NCI-H748 (cell line): Measurements from ENCODE around the gene PPP6R3.
"Not testable (repeated sequence)": the region's sequence is repeated elsewhere in the genome, so short reads cannot be mapped to it uniquely, and the experiment has no call there.

ENCODE experiments used
- DNase-seq: peaks from one replicate; lab custom pipeline; 2025; ENCODE audit not compliant: unreplicated experiment; lab: John Stamatoyannopoulos, UW

The PPP6R3 gene

DNA sequence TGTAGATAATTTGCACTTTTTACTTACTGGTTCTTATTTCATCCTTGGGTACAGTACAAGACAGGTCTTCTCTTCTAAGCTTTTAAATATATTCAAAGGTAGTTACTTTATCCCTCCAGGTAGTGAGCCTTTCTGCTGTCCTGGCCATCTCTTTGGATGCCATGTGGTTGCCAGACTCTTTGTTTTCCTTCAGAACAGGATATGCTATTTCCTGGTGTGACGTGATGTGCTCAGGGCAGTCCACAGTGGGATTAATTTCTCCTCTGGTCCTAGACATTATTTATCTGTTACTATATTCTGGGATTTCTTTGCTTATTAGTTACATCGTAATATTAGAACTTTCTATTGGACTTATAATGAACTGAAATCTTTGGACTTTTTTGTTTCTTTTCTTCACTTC, 63.7 kb downstream of the PPP6R3 start:
- no peak for DNase-seq

DNA sequence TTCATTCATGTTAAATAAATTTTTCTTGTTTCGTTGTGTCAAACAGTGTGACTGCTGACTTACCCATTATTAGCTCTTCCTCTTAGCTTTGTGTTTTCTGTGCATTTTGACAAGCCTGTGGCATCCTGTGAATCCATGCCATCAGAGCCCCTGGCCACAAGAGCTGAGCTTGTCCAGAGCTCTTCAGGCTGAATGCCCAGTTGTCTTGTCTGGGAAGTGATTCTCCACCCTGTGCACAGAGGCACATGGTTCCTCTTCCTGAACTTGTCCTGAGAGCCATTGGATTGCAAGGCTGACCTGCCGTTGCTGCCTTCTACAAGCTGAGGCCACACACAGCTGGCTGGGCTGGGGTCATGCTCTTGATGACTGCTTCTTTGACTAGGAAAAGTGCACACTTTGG, 64.1 kb downstream of the PPP6R3 start:
- DNase-seq, result no peak

DNA sequence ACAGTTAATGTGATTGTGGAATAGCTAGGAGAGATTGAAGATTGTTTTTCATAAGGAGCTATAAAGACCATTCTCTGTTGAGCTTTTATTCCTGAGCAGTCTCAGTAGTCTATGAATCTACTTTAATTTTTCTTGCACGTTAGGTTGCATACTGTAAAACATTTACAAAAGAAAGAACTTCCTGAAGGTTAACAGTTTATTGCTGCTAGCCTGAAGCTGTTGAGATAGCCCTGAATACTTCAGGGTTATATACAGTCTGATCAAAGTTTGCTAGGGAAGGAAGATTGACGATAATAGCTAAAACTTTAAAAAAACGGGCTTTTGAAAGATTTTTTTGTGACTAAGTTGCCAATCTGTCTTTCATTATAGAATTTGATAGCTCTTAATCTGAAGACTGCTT, 64.8 kb downstream of the PPP6R3 start:
- DNase-seq, result no peak

DNA sequence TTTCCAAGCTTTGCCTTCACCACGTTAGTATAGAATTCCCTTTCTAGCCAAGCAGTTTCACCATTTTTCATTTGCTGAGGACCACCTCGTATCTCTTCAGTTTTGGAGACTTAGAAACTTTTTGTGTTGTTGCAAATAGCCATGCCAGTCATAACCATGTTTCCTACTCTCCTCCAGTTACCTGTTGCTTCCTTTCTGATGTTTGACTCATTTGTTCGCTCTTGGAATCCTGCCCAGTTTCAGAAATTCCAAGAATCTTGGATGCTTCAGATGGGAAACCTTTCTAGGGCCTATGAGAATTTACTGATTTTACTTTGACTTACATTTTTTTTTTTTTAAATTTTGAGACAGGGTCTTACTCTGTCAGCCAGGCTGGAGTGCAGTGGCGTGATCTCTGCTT, 65.4 kb downstream of the PPP6R3 start:
- DNase-seq, result no peak

DNA sequence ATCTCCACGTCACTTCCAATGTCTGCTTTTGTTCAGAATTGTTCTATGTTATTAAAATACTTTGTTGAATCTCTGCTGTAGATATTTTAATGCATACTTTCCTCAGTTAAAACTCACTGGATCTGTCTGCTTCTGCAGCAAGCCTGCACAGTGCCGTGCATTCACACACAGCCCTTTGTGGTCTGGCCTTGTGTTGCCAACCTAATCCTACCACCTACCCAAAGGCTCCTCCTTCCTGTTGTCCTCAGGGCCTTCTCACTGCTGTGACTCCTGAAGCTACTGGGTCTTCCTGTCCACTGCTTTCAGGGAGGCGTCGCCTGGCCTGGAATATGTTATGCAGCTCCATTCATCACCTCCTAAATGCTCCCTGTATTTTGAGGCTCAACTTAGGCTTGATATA, 67.0 kb downstream of the PPP6R3 start:
- DNase-seq, result no peak

DNA sequence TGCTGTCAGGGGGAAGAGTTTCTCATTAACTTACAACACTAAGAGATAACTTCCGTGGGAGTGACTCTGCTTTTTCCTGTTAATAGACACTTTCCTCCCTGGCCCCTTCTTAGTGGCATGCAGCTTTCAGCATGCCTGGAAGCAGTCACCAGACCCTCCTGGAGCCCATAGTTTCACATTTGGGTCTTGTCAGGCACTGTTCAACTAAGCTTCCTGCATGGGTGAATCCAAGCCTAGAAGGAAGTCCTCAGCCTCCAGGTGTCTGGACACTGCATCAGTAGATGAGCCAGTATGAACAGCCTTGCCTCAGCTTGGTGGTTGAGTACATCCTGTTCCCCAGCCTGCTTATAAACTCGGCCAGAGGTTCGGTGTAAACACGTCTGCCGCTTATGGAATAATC, 68.1 kb downstream of the PPP6R3 start:
- no peak for DNase-seq

DNA sequence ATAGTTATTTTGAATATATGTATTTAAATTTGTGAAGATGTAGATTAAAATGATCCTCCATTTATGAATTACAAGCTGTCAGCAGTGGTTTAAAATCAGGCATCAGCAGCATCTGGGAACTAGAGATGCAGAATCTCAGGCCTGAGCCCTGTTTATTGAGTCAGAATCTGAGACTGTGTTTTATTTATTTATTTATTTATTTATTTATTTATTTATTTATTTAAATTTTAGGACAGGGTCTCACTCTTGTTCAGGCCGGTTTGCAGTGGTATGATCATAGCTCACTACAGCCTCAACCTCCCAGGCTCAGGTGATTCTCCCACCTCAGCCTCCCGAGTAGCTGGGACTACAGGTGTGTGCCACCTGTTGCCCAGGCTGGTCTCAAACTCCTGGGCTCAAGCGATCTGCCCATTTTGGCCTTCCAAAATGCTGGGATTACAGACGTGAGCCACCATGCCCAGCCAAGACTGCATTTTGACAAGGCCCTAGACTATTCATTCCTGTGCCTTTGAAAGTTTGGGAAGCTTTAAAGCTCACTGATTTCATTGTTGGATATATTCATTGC, 70.7 kb downstream of the PPP6R3 start:
- DNase-seq, result no peak

DNA sequence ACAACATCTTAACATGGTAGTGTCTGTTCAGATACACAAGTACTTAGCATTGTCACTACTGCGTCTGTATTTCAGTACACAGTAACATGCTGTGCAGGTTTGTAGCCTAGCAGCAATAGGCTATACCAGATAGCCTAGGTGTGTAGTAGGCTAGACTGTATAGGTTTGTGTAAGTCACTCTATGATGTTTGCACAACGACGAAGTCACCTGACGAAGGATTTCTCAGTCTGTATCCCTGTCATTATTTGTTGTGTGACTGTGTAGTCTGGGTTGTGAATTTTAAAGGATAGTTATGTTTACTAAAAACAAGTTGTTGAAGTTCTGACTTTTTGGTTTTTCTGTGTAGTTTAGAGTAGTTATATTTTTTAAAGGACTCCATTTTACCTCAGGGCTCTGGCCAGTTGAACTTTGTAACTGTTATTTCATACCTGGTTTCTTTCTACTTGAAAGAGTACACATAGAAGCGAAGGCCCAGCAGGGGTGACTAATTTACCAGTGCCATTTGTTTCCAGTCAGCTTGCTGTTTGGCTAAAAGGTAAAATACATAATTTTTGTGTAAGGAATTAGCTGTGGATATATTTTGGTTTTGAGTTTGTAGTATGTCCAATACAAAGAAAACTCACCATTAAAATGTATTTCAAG, 72.3 kb downstream of the PPP6R3 start:
- no peak for DNase-seq

DNA sequence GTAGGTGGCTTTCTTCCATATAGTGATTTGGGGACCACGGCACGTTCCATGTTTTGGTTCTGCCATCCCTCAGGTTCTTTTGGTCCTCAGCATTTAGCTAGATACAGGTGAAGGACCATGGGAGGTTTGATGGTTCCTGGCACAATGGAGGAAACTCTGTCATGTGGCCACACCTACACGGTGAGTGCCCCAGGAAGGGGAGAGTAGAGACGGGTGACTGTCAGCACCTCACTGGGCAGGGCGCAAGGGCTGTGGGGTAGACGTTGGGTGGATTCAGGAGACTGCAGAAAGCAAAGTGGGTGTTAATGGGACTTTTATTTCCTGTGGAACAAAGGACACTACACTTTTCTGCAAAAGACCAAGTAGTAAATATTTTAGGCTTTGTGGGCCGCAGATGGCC, 73.4 kb downstream of the PPP6R3 start:
- no peak for DNase-seq

DNA sequence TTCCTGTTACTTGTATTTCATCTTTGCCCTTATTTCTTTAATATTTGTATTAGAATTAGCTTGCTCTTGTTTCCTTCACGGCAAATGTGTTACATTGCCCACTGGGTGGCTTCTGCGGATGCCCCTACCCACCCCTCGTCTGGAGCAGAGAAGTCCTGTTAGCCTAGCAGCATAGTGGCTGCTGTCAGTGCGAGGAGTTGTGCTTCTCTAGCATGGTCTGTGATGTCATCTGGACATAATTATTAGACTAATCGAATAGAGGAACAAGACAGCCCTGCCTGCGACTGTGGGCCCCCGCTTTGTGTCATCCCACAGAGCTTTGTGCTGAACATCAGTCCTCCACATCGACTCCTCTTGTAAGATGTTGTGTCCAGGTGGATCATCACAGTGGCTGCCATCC, 74.5 kb downstream of the PPP6R3 start:
- DNase-seq, result no peak

DNA sequence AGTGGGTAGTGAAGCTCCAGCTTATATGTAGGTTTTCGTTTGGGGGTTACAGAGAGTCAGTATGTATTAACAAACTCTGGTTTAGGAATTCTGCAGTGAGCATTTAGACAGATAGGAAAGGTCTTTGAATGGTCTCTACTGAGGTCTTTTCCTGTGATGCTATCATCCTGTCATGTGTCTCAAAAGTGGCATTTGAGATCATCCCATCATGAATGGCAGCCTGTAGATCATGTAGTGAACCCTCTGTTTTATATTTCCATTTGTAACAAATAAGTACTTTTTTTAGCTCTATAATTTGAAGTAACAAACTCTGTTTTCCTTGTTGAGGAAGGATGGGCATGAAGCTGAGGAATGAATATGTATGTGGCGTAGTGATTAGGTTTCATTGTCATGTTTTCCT, 76.2 kb downstream of the PPP6R3 start:
- no peak for DNase-seq

DNA sequence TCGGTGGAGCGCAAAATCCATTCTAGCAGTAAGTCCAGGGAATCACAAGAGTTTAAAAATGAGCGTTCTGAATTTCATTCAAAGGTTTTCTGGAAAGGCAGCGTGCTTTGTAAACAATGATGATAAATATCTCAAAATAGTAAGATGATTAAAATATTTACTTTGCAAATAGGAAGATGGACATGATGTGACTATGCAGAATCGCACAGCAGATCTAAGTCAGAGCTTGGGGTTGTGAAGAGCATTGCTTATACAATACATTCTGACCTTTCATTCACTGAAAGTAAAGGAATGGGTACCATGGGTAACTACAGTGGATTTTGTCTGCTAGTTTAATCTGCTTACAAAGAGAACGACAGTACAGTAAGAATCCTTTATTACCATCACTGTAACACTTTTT, 77.5 kb downstream of the PPP6R3 start:
- no peak for DNase-seq

DNA sequence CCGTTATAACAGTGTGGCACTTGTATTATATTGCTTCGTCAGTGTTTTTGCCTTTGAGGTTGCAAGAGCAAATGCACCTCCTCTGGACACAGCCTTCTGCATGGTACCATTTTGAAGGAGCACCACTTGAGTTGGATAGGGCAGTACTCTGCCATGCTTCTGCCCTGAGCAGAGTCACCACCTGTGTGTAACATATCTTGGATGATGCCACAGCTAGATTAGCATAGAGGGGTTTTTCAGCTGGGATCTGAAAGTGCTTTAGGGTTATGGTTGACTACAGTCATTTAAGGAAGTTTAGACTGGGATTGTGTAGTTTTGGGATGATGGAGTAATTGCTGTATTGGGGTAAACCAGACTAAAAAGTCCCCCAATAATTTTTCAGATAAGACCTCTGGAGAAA, 78.8 kb downstream of the PPP6R3 start:
- DNase-seq, result no peak

DNA sequence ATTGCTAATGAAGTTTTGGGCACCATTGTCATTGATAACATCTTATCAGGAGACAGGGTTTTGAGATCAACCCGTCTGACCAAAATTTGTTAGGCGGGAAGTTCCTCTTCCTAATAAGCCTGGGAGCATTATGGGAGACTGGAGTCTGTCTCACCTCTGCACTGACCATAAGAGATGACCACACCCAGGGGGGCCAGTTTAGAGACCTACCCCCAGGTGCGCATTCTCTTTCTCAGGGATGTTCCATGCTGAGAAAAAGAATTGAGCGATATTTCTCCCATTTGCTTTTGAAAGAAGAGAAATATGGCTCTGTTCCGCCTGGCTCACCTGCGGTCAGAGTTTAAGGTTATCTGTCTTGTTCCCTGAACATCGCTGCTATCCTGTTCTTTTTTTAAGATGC, 80.0 kb downstream of the PPP6R3 start:
- not testable (repeated sequence) for DNase-seq

DNA sequence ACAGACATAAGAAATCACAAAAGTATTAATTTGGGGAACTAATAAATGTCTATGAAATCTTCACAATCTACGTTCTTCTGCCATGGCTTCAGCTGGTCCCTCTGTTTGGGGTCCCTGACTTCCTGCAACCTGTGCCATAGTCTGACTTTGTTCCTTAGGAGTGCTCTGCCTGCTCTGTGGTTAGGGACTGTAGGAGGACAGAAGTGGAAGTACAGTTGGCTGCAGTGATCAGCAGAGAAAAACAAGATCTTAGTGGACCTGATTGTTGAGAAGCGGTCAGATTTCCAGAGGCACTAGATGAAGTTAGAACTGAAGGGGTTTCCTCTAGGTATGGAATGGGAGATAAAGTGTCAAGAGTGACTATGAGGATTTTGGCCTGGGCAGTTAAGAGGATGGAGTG, 80.6 kb downstream of the PPP6R3 start:
- DNase-seq, result no peak

DNA sequence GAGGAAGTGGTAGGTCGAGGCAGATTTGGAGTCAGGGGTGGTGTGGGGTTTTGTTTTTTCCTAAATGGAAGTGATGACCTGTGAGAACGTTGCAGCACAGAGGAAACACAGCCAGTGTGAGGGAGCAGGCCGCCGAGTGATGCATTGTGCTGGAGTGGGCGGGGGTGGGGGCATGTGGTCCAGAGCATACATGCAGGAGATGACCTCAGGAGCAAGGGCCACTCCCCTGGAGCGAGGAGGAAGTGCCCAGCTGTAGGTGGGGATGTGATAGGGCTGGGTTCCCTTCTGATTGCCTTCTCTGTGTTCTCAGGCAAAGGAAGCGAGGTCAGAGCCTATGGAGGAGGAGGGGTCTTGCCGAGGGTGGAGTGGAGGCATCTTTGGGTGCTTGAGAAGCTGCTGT, 81.4 kb downstream of the PPP6R3 start:
- DNase-seq, result no peak

DNA sequence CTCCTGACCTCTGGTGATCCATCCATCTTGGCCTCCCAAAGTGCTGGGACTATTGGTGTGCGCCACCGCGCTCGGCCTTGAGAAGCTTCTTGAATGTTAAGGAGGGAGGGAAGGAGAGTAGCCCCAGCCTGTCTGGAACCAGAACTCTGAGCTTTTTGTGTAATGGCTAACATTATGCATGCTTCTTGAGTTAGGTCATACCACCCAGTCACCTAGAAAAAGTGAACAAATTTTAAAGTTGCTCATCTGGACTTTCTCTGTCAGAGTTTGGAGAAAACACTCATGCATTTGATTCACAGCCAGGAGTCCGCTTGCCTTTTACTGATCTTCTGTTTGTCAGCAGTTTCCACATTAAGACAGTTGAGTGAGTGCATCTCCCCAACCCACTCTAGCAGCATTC, 82.1 kb downstream of the PPP6R3 start:
- no peak for DNase-seq

DNA sequence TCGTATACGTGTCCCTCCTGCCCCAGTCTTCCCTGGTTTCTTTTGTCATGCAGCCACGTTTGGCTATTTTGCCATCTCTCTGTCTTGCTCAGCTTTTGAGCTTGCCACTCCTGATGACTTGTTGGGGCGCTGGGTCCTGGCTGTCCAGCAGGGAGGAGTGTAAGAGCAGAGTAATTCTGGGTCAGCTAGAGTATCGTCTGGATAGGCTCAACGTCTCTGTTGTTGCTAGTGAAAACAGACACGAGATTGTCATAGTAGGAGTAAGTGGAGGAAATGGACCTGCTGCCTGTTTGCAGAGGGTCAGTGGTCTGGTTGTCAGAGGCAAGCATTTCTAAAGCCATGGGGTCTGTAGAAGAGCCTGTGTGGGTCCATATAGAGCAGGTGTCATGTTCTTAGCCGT, 83.0 kb downstream of the PPP6R3 start:
- DNase-seq, result no peak

DNA sequence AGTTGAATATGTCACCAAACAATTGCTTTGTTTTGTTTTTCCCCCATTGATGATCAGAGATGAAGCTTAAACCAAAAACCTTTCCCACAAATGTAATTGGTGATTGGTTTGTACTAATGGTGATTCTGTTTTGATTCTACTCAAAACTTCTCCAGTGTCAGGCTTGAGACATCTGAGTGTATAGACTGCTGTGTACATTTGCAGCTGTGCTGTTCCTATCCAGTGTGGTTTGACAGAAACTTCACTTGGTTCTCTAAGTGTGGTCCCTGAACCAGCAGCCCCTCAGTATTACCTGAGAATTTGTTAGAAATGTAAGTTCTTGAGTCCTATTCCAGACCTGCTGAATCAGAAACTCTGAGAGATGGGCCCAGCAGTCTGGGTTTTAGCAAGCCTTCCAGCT, 84.8 kb downstream of the PPP6R3 start:
- DNase-seq, result no peak

DNA sequence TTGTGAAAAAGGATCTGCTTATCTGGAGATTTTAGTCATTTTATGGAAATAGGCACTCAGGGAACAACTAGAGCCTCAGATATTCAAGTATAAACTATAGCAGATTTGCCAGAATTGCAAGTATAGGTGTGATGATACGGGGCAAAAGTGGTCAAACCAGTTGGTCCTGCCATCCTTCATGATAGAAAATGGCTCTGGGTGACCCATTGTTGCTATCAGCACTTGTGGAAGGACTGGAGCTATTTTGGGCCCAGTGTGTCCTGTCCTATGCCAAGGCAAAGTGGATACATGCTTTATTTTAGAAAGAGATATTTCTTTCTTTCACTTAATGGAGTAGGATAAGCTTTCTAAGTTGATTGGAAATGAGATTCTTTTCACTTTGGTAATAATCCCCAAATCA, 85.2 kb downstream of the PPP6R3 start:
- DNase-seq, result peak; percentile 20

DNA sequence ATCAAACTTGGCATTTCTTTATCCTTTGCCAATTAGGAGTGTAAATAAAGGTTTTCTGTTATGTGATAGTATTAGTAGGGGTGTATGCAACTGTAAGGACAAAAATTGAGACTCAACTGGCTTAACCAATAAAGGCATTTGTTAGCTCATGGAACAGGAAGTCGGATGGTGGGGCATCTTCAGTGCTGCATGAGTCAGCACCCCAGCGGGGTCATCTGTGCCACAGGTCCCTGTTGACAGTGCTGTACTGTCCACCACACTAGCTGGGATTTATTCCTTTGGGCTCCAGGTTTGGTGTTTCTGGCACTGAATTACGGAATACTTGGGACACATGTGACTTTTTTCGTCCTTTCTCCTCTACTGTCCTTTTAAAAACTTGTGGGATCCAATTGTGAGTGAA, 86.0 kb downstream of the PPP6R3 start:
- no peak for DNase-seq

DNA sequence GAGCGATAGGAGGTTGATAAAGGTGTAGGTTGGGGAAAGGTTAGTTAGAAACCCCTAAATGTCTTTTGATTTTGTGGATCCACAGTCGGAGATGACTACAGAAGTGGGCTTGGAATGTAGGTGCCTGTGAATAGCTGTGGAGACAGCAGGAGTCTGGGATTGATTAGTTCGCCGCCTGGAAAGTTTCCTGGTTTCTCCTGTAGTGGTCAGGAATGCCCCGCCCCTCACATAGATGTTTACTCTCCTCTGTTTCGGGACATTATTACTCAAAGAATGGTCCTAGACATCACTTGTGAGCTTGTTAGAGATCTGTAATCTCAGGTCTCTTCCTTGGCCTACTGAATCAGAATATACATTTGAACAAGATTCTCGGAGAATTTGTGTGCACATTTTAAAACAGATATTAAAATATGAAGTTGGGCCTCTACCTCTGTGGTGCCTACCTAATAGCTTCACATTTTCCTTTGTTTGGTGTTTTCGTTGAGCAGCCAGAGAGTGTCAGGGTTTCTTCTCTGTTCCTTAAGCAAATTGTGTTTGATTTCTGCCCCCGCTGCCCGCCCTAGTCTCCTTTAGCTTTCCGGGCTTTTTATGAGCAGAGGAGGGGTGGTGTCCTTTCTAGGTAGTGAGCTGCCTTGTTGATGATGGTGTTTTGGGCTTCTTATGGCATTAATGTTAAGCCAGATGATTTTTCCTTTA, 89.4 kb downstream of the PPP6R3 start:
- DNase-seq, result no peak

DNA sequence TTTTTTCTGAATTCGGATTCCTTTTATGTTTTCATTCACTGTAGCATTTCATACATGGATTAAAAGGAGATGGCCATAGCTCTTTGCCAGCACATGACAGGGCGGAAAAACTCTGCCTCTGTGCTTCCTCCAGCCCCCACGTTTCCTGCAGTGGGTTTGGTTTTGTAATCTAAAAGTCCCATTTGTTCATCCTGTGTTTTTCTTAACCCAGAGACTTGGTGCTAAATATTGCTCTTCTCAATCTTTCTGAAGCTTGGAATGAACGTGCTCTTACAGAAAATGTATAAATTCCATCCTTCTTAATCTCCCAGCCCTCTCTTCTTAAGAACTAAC, 89.9 kb downstream of the PPP6R3 start:
- DNase-seq, result no peak
